HCT116 (cell line): ENCODE results near the gene RTP4.

Source experiments
- CTCF ChIP-seq, 3 experiments: fragments of 200-600 bp in 1 of 3; sonication (generic) in 1 of 3; IDR thresholded peaks in 2 of 3; conservative IDR thresholded peaks in 1 of 3; 2 replicates each; pipeline ENCODE4 v1.5.1; 2012 to 2017; ENCODE audit warnings: low read depth in 2 of 3, low read length in 2 of 3, antibody characterized with exemption in 1 of 3, borderline replicate concordance in 1 of 3, control low read depth in 1 of 3, mild to moderate bottlenecking in 1 of 3, mixed read lengths in 1 of 3, mixed run types in 1 of 3, moderate library complexity in 1 of 3; ENCODE audit not compliant: insufficient read depth in 1 of 3
- EGR1 ChIP-seq: IDR thresholded peaks from 2 replicates; pipeline ENCODE4 v1.6.1; 2012; ENCODE audit warnings: low read depth
- EZH2 ChIP-seq: fragments of 200-600 bp; sonication (generic); IDR thresholded peaks from 2 replicates; pipeline ENCODE4 v1.6.1; 2017; ENCODE audit warnings: antibody characterized with exemption, mixed run types
- FOSL1 ChIP-seq: IDR thresholded peaks from 2 replicates; pipeline ENCODE4 v1.6.1; 2012; ENCODE audit warnings: low read depth
- POLR2A ChIP-seq: IDR thresholded peaks from 2 replicates; pipeline ENCODE4 v1.7.0; 2011; ENCODE audit warnings: borderline replicate concordance; ENCODE audit not compliant: insufficient read depth, insufficient read length; ENCODE audit errors: extremely low read depth
- POLR2AphosphoS5 ChIP-seq: IDR thresholded peaks from 2 replicates; pipeline ENCODE4 v1.6.1; 2011; ENCODE audit warnings: mild to moderate bottlenecking, low read depth, low read length, moderate library complexity
- SIN3A ChIP-seq: IDR thresholded peaks from 2 replicates; pipeline ENCODE4 v1.6.1; 2012; ENCODE audit warnings: low read depth
- SP1 ChIP-seq: IDR thresholded peaks from 2 replicates; pipeline ENCODE4 v1.6.1; 2012; ENCODE audit warnings: low read depth
- ZFX ChIP-seq: fragments of 450-650 bp; IDR thresholded peaks from 2 replicates; pipeline ENCODE4 v1.6.1; 2017

DNA sequence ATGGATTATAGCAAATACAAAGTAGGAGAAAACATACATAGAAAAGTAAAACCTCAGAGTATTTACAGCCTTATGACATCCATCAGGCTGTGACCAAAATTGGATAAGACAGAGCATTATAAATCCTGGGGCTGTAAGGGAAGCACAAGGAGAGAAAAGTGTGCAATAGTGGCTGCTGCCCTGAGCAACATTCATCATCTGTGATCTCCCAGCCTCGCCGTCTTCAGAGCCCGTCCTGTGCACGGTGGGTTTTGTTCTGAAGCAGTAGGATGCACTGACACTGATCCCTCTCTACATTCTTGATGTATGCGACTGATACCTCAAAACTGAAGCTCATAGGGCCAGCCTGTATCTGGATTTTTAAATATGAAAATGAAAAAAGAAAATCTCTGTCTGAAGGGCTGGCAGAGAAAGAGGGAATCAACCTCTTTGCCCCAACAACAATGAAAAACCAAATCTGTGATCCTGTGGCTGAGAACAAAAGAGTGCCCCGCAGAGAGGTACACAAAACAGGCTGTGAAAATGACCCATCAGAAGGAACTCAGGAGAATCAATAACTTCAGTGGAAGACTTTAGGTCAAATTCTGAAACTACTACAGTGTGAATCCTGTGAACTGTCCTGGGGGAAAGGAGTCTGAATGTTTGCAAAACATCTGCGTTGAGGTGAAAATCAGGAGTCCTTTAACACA lies 8.2 kb upstream of the RTP4 start:
- no peak for TF ChIP-seq POLR2AphosphoS5
- no peak for TF ChIP-seq SP1
- TF ChIP-seq ZFX, result no peak
- no peak for TF ChIP-seq POLR2A
- TF ChIP-seq CTCF (IDR thresholded peaks at IDR 0.05 in 2 of 3, conservative IDR thresholded peaks at IDR 0.05 in 1 of 3; ENCODE audit: borderline replicate concordance in 1 of 3, insufficient read depth in 1 of 3, low read depth in 2 of 3, low read length in 2 of 3), result no peak
- no peak for TF ChIP-seq EZH2
- TF ChIP-seq FOSL1, result no peak
- no peak for TF ChIP-seq EGR1
- no peak for TF ChIP-seq SIN3A
